HG03460 (cell line): ENCODE results near the gene ZNF292.
"Not testable (repeated sequence)": the region's sequence is repeated elsewhere in the genome, so short reads cannot be mapped to it uniquely, and the experiment has no call there.

ENCODE experiments used
- ATAC-seq: cut with Tn5 transposase; IDR thresholded peaks from one replicate; pipeline ENCODE4 v1.9.1; 2021; ENCODE audit not compliant: unreplicated experiment

The ZNF292 gene

GRCh38 chr6:87154993-87155841 lies at the start of gene ZNF292:
ZNF292 (plus strand) TSS chr6:87155565; CDS start chr6:87155592, 27 bp downstream.
- peak; percentile 74 for ATAC-seq

- ATAC-seq = no peak
Measured at GRCh38 chr6:87105823-87106222, 49.5 kb upstream of the ZNF292 start.

- no peak for ATAC-seq
Measured at GRCh38 chr6:87110636-87111035, 44.7 kb upstream of the ZNF292 start.

- ATAC-seq = peak; percentile 68
Measured at GRCh38 chr6:87115402-87116135, 39.8 kb upstream of the ZNF292 start.

- no peak for ATAC-seq
Measured at GRCh38 chr6:87116922-87117321, 38.4 kb upstream of the ZNF292 start.

- ATAC-seq = no peak
Measured at GRCh38 chr6:87118054-87118453, 37.3 kb upstream of the ZNF292 start.

GRCh38 chr6:87122477-87122876 lies 32.9 kb upstream of the ZNF292 start:
- no peak for ATAC-seq

GRCh38 chr6:87124074-87124473 lies 31.3 kb upstream of the ZNF292 start:
- no peak for ATAC-seq

- ATAC-seq = no peak
Measured at GRCh38 chr6:87126501-87126900, 28.9 kb upstream of the ZNF292 start.

GRCh38 chr6:87127737-87128136 lies 27.6 kb upstream of the ZNF292 start:
- no peak for ATAC-seq

GRCh38 chr6:87136963-87137362 lies 18.4 kb upstream of the ZNF292 start:
- no peak for ATAC-seq

GRCh38 chr6:87139236-87139635 lies 16.1 kb upstream of the ZNF292 start:
- no peak for ATAC-seq

- not testable (repeated sequence) for ATAC-seq
Measured at GRCh38 chr6:87139927-87140326, 15.4 kb upstream of the ZNF292 start.

GRCh38 chr6:87146363-87146762 lies 9.0 kb upstream of the ZNF292 start:
- peak; percentile 57 for ATAC-seq

GRCh38 chr6:87150406-87150805 lies 5.0 kb upstream of the ZNF292 start:
- no peak for ATAC-seq

- no peak for ATAC-seq
Measured at GRCh38 chr6:87151471-87151780, 3.9 kb upstream of the ZNF292 start.

GRCh38 chr6:87151781-87152525 lies 3.4 kb upstream of the ZNF292 start:
- ATAC-seq = no peak

GRCh38 chr6:87152526-87152955 lies 2.8 kb upstream of the ZNF292 start:
- no peak for ATAC-seq

- ATAC-seq = no peak
Measured at GRCh38 chr6:87154641-87154992, 748 bp upstream of the ZNF292 start.

- peak; percentile 0 for ATAC-seq
Measured at GRCh38 chr6:87155842-87156815, 764 bp downstream of the ZNF292 start.
